PFSK-1 (cell line): ENCODE results near the gene SH3BGRL2.

Source experiments
- FOXP2 ChIP-seq: optimal IDR thresholded peaks from 2 replicates; pipeline ENCODE3; 2011; ENCODE audit warnings: borderline replicate concordance, control low read depth, inconsistent platforms; ENCODE audit not compliant: insufficient read depth; ENCODE audit errors: extremely low read length, extremely low read depth
- POLR2AphosphoS5 ChIP-seq: IDR thresholded peaks from 2 replicates; pipeline ENCODE4 v1.6.1; 2012; ENCODE audit warnings: low read depth, mild to moderate bottlenecking, control low read depth, low read length, moderate library complexity
- REST ChIP-seq, 2 experiments: IDR thresholded peaks; 2 replicates each; pipeline versions ENCODE4 v1.6.1 to v1.8.0; 2011 to 2012; ENCODE audit warnings: low read depth in 2 of 2, low read length in 2 of 2, control low read depth in 1 of 2, inconsistent platforms in 1 of 2, mild to moderate bottlenecking in 1 of 2, moderate library complexity in 1 of 2; ENCODE audit not compliant: insufficient read depth in 1 of 2
- TAF1 ChIP-seq: IDR thresholded peaks from 2 replicates; pipeline ENCODE4 v1.6.1; 2012; ENCODE audit warnings: low read length, control low read depth, borderline replicate concordance; ENCODE audit not compliant: insufficient read depth

GRCh38 chr6:79710127-79710526 is 79.0 kb downstream of the SH3BGRL2 start:
- TF ChIP-seq REST (IDR thresholded peaks at IDR 0.05; ENCODE audit: insufficient read depth in 1 of 2, low read depth in 2 of 2, low read length in 2 of 2) (no peak), TAF1 (no peak), FOXP2 (no peak), POLR2AphosphoS5 (no peak)
